PFSK-1 (cell line): ENCODE data around the gene CTSW.

ENCODE experiments used
- FOXP2 ChIP-seq: optimal IDR thresholded peaks from 2 replicates; pipeline ENCODE3; 2011; ENCODE audit warnings: borderline replicate concordance, control low read depth, inconsistent platforms; ENCODE audit not compliant: insufficient read depth; ENCODE audit errors: extremely low read length, extremely low read depth
- POLR2AphosphoS5 ChIP-seq: IDR thresholded peaks from 2 replicates; pipeline ENCODE4 v1.6.1; 2012; ENCODE audit warnings: low read depth, mild to moderate bottlenecking, control low read depth, low read length, moderate library complexity
- SIN3A ChIP-seq: IDR thresholded peaks from 2 replicates; pipeline ENCODE4 v1.6.1; 2012; ENCODE audit warnings: mild to moderate bottlenecking, low read length, moderate library complexity, borderline replicate concordance; ENCODE audit not compliant: insufficient read depth
- TAF1 ChIP-seq: IDR thresholded peaks from 2 replicates; pipeline ENCODE4 v1.6.1; 2012; ENCODE audit warnings: low read length, control low read depth, borderline replicate concordance; ENCODE audit not compliant: insufficient read depth
- TF ChIP-seq, protein P1 (sequence below), 2 experiments: IDR thresholded peaks; 2 replicates each; pipeline versions ENCODE4 v1.6.1 to v1.8.0; 2011 to 2012; ENCODE audit warnings: low read depth in 2 of 2, low read length in 2 of 2, control low read depth in 1 of 2, inconsistent platforms in 1 of 2, mild to moderate bottlenecking in 1 of 2, moderate library complexity in 1 of 2; ENCODE audit not compliant: insufficient read depth in 1 of 2

CTSW gene

GRCh38 chr11:65918211-65919140 is 38.8 kb downstream of the CTSW start, which contains the start of gene C11orf68:
C11orf68 (minus strand) TSS chr11:65919062; CDS start chr11:65919031, 31 bp downstream.
- TF ChIP-seq SIN3A (peak; percentile 31; the same call in 1 of the 2 replicates), POLR2AphosphoS5 (no peak), TAF1 (peak; percentile 70; the same call in 1 of the 2 replicates)

GRCh38 chr11:65919141-65919572 is 39.5 kb downstream of the CTSW start, which contains the start of gene DRAP1:
DRAP1 (plus strand) TSS chr11:65919426; CDS start chr11:65919502, 76 bp downstream.
- TF ChIP-seq FOXP2 (no peak), POLR2AphosphoS5 (no peak), TAF1 (peak; percentile 80), SIN3A (peak; percentile 92; the same call in 1 of the 2 replicates)
- TF ChIP-seq, protein P1, sequence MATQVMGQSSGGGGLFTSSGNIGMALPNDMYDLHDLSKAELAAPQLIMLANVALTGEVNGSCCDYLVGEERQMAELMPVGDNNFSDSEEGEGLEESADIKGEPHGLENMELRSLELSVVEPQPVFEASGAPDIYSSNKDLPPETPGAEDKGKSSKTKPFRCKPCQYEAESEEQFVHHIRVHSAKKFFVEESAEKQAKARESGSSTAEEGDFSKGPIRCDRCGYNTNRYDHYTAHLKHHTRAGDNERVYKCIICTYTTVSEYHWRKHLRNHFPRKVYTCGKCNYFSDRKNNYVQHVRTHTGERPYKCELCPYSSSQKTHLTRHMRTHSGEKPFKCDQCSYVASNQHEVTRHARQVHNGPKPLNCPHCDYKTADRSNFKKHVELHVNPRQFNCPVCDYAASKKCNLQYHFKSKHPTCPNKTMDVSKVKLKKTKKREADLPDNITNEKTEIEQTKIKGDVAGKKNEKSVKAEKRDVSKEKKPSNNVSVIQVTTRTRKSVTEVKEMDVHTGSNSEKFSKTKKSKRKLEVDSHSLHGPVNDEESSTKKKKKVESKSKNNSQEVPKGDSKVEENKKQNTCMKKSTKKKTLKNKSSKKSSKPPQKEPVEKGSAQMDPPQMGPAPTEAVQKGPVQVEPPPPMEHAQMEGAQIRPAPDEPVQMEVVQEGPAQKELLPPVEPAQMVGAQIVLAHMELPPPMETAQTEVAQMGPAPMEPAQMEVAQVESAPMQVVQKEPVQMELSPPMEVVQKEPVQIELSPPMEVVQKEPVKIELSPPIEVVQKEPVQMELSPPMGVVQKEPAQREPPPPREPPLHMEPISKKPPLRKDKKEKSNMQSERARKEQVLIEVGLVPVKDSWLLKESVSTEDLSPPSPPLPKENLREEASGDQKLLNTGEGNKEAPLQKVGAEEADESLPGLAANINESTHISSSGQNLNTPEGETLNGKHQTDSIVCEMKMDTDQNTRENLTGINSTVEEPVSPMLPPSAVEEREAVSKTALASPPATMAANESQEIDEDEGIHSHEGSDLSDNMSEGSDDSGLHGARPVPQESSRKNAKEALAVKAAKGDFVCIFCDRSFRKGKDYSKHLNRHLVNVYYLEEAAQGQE (IDR thresholded peaks at IDR 0.05; ENCODE audit: insufficient read depth in 1 of 2, low read depth in 2 of 2, low read length in 2 of 2): peak in 1 of 2 experiments; percentile 34; a peak in 1 of 4 replicates

DNA sequence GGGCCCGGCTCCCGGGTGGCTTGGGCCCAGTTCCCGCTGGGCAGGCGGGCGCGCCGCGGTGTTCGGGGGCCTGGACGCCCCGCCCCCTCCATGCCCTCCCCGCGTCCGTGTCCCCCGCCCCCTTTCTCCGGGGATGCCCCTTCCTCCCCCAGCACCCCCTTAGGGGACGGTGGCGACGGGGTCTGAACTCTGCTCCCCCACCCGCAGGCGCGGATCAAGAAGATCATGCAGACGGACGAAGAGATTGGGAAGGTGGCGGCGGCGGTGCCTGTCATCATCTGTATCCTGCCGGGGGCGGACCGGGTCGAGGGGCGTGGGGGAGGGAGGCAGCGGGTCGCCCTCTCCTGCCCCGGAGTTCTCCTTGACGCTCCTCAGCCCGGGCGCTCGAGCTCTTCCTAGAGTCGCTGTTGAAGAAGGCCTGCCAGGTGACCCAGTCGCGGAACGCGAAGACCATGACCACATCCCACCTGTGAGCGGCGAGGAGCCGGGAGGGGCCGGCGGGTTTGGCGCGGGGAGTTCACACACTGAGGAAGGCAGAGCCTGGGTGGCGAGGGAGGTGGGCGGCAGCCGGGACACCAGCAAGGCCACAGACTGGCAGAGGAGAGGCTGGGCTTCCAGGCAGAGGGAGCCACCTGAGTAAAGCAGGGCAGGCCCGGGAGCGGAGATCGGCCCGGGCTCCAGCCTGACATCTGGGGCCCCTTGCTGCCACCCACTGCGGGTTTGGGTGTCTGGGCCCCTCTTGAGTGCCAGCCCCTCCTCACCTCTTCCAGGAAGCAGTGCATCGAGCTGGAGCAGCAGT is 40.1 kb downstream of the CTSW start:
- no peak for TF ChIP-seq FOXP2
- TF ChIP-seq TAF1: no peak
- TF ChIP-seq, protein P1 (IDR thresholded peaks at IDR 0.05; ENCODE audit: insufficient read depth in 1 of 2, low read depth in 2 of 2, low read length in 2 of 2): no peak

DNA sequence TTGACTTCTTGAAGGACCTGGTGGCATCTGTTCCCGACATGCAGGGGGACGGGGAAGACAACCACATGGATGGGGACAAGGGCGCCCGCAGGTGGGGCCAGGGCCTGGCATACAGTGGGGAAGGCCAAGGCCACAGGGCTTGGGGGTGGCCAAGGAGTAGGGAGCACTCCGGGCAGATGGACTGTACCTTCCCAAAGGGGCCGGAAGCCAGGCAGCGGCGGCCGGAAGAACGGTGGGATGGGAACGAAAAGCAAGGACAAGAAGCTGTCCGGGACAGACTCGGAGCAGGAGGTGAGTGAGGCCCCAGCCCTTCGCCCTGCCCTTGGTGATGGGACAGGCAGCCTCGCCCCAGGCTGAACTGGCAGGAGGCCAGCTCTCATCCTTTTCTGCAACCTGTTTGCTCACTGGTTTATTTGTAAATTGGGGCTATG is 40.8 kb downstream of the CTSW start:
- TF ChIP-seq SIN3A (no peak), TAF1 (no peak), POLR2AphosphoS5 (no peak)

- no peak for TF ChIP-seq FOXP2
- TF ChIP-seq POLR2AphosphoS5: no peak
- TF ChIP-seq, protein P1 (IDR thresholded peaks at IDR 0.05; ENCODE audit: insufficient read depth in 1 of 2, low read depth in 2 of 2, low read length in 2 of 2): no peak
- no peak for TF ChIP-seq SIN3A
- no peak for TF ChIP-seq TAF1
Measured at GRCh38 chr11:65921033-65921555, 41.5 kb downstream of the CTSW start.
